IMR-90 (cell line): ENCODE measurements around the gene RGS9. TPM values are rescaled to one million over a fixed set of nuclear protein-coding genes. Genes with fewer than 3 reads are reported as not detected.
A peak's percentile ranks its signal among the peaks of the same experiment; 100 is the strongest.

ENCODE experiments used
- ATAC-seq: fragments of 200-7000 bp; cut with Tn5 transposase; 2 replicates; pipeline ENCODE4 v1.9.1; 2020; ENCODE audit warnings: low read depth, mild to moderate bottlenecking, moderate library complexity
- BruUV-seq: library from RNA; stranded (reverse); fragments of 400-500 nt; replicated peaks from 2 replicates; lab custom pipeline; 2021; lab: Mats Ljungman, UMichigan
- CTCF ChIA-PET: fragments of 300-600 bp; formaldehyde crosslinking; extraction: SDS; loops from one replicate; lab custom pipeline; 2021; ENCODE audit warnings: antibody characterized with exemption; lab: Yijun Ruan, JAX
- POLR2A ChIA-PET: fragments of 300-600 bp; sonication (Branson Sonifier 250); formaldehyde crosslinking; loops from one replicate; lab custom pipeline; 2022; ENCODE audit warnings: antibody characterized with exemption; ENCODE audit not compliant: unreplicated experiment; lab: Charles Lee
- DNase-seq: peaks from one replicate; pipeline ENCODE4 v3.0.0; 2013
- H2AFZ ChIP-seq: replicated peaks from 2 replicates; pipeline ENCODE3; 2013; ENCODE audit warnings: low read length, mild to moderate bottlenecking; ENCODE audit not compliant: poor library complexity
- H2AK5ac ChIP-seq: 2 replicates; pipeline ENCODE4 v1.6.1; 2013; ENCODE audit warnings: low read depth, low read length, inconsistent platforms
- H2AK9ac ChIP-seq: replicated peaks from 2 replicates; pipeline ENCODE3; 2013; ENCODE audit warnings: mild to moderate bottlenecking, low read depth, low read length, moderate library complexity; ENCODE audit not compliant: poor library complexity
- H2BK120ac ChIP-seq: 2 replicates; pipeline ENCODE4 v1.6.1; 2013; ENCODE audit warnings: low read depth, low read length, inconsistent platforms
- H2BK15ac ChIP-seq: 3 replicates; pipeline ENCODE4 v1.6.1; 2013; ENCODE audit warnings: low read depth, low read length, inconsistent platforms
- H2BK20ac ChIP-seq: 2 replicates; pipeline ENCODE4 v1.6.1; 2013; ENCODE audit warnings: low read depth, mild to moderate bottlenecking, inconsistent platforms, low read length, moderate library complexity
- H2BK5ac ChIP-seq: 2 replicates; pipeline ENCODE4 v1.6.1; 2013; ENCODE audit warnings: mild to moderate bottlenecking, low read depth, low read length, inconsistent platforms; ENCODE audit not compliant: poor library complexity, severe bottlenecking
- H3K14ac ChIP-seq: replicated peaks from 2 replicates; pipeline ENCODE4 v1.6.1; 2013; ENCODE audit warnings: low read depth, low read length, inconsistent platforms
- H3K18ac ChIP-seq: 2 replicates; pipeline ENCODE4 v1.6.1; 2013; ENCODE audit warnings: low read depth, low read length, control low read depth
- H3K23ac ChIP-seq: 2 replicates; pipeline ENCODE4 v1.6.1; 2013; ENCODE audit warnings: low read depth, low read length, inconsistent platforms
- H3K27ac ChIP-seq: 2 replicates; pipeline ENCODE4 v1.5.1; 2013; ENCODE audit warnings: mild to moderate bottlenecking, control low read depth, low read length; ENCODE audit not compliant: insufficient read depth
- H3K27me3 ChIP-seq: 2 replicates; pipeline ENCODE4 v1.6.1; 2013; ENCODE audit warnings: low read length; ENCODE audit not compliant: control insufficient read depth, insufficient read depth
- H3K36me3 ChIP-seq: 2 replicates; pipeline ENCODE4 v1.6.1; 2013; ENCODE audit warnings: low read length, mixed read lengths; ENCODE audit not compliant: control insufficient read depth, insufficient read depth
- H3K4ac ChIP-seq: 2 replicates; pipeline ENCODE4 v1.6.1; 2013; ENCODE audit warnings: low read depth, low read length, inconsistent platforms
- H3K4me1 ChIP-seq: 2 replicates; pipeline ENCODE4 v1.6.1; 2013; ENCODE audit warnings: low read length, mixed read lengths; ENCODE audit not compliant: control insufficient read depth, insufficient read depth
- H3K4me2 ChIP-seq: 2 replicates; pipeline ENCODE4 v1.6.1; 2013; ENCODE audit warnings: low read depth, mild to moderate bottlenecking, control low read depth, low read length, moderate library complexity
- H3K4me3 ChIP-seq: 2 replicates; pipeline ENCODE4 v1.5.1; 2013; ENCODE audit warnings: low read depth, mild to moderate bottlenecking, control low read depth, low read length, moderate library complexity; ENCODE audit not compliant: insufficient read depth
- H3K56ac ChIP-seq: 2 replicates; pipeline ENCODE4 v1.6.1; 2013; ENCODE audit warnings: low read length, inconsistent platforms; ENCODE audit not compliant: insufficient read depth; ENCODE audit errors: extremely low read depth
- H3K79me1 ChIP-seq, 2 experiments: 2 replicates each; pipeline ENCODE4 v1.6.1; 2013; ENCODE audit warnings: low read length in 2 of 2, inconsistent platforms in 1 of 2, low read depth in 1 of 2
- H3K9ac ChIP-seq: 2 replicates; pipeline ENCODE4 v1.6.1; 2013; ENCODE audit warnings: low read depth, low read length, control low read depth
- H3K9me1 ChIP-seq: 2 replicates; pipeline ENCODE4 v1.6.1; 2013; ENCODE audit warnings: low read length, inconsistent platforms; ENCODE audit not compliant: insufficient read depth
- H3K9me3 ChIP-seq: 2 replicates; pipeline ENCODE4 v1.6.1; 2013; ENCODE audit warnings: low read length; ENCODE audit not compliant: control insufficient read depth, insufficient read depth
- H4K20me1 ChIP-seq: 2 replicates; pipeline ENCODE4 v1.6.1; 2013; ENCODE audit warnings: low read length, inconsistent platforms; ENCODE audit not compliant: insufficient read depth
- H4K5ac ChIP-seq: 2 replicates; pipeline ENCODE4 v1.6.1; 2013; ENCODE audit warnings: mild to moderate bottlenecking, low read depth, low read length, control low read depth
- H4K8ac ChIP-seq, 2 experiments: 2 replicates each; pipeline ENCODE4 v1.6.1; 2013; ENCODE audit warnings: low read depth in 2 of 2, low read length in 2 of 2, control low read depth in 1 of 2, inconsistent platforms in 1 of 2
- H4K91ac ChIP-seq: 2 replicates; pipeline ENCODE4 v1.6.1; 2013; ENCODE audit warnings: low read depth, low read length, inconsistent platforms; ENCODE audit not compliant: insufficient read depth
- BHLHE40 ChIP-seq: fragments of 150-350 bp; IDR thresholded peaks from 2 replicates; pipeline ENCODE4 v1.6.1; 2016; ENCODE audit warnings: mild to moderate bottlenecking, low read depth, low read length
- CEBPB ChIP-seq: IDR thresholded peaks from 2 replicates; pipeline ENCODE4 v1.6.1; 2012; ENCODE audit warnings: low read depth, low read length, improper control_type of control experiment
- CHD1 ChIP-seq: IDR thresholded peaks from 2 replicates; pipeline ENCODE4 v1.6.1; 2012; ENCODE audit warnings: low read depth, low read length, improper control_type of control experiment
- ELK1 ChIP-seq: fragments of 150-350 bp; IDR thresholded peaks from 2 replicates; pipeline ENCODE4 v1.6.1; 2016; ENCODE audit warnings: low read depth, mild to moderate bottlenecking, low read length, moderate library complexity, borderline replicate concordance
- FOS ChIP-seq: fragments of 150-350 bp; IDR thresholded peaks from 2 replicates; pipeline ENCODE4 v1.6.1; 2016; ENCODE audit warnings: low read depth, low read length
- MAFK ChIP-seq: IDR thresholded peaks from 2 replicates; pipeline ENCODE4 v1.6.1; 2012; ENCODE audit warnings: low read depth, low read length, improper control_type of control experiment
- MAZ ChIP-seq: IDR thresholded peaks from 2 replicates; pipeline ENCODE4 v1.6.1; 2012; ENCODE audit warnings: low read depth, mild to moderate bottlenecking, low read length, improper control_type of control experiment, moderate library complexity, borderline replicate concordance
- MXI1 ChIP-seq: IDR thresholded peaks from 2 replicates; pipeline ENCODE4 v1.6.1; 2012; ENCODE audit warnings: low read depth, mild to moderate bottlenecking, low read length, moderate library complexity, borderline replicate concordance
- NFE2L2 ChIP-seq: fragments of 150-350 bp; IDR thresholded peaks from 2 replicates; pipeline ENCODE4 v1.6.1; 2016; ENCODE audit warnings: low read depth, mild to moderate bottlenecking, low read length
- POLR2A ChIP-seq: IDR thresholded peaks from 2 replicates; pipeline ENCODE4 v1.6.1; 2012; ENCODE audit warnings: mild to moderate bottlenecking, low read depth, low read length
- RAD21 ChIP-seq: IDR thresholded peaks from 2 replicates; pipeline ENCODE4 v1.6.1; 2012; ENCODE audit warnings: low read length, improper control_type of control experiment
- RCOR1 ChIP-seq: IDR thresholded peaks from 2 replicates; pipeline ENCODE4 v1.6.1; 2012; ENCODE audit warnings: mild to moderate bottlenecking, low read length, improper control_type of control experiment; ENCODE audit not compliant: insufficient replicate concordance
- RFX5 ChIP-seq: IDR thresholded peaks from 2 replicates; pipeline ENCODE4 v1.8.0; 2012; ENCODE audit warnings: low read depth, mild to moderate bottlenecking, low read length, moderate library complexity
- SMC3 ChIP-seq: fragments of 150-350 bp; IDR thresholded peaks from 2 replicates; pipeline ENCODE4 v1.6.1; 2016; ENCODE audit warnings: low read depth, mild to moderate bottlenecking, antibody characterized with exemption, low read length, moderate library complexity
- WGBS, 2 experiments: methylation state at CpG; one replicate each; pipeline versions ENCODE4 v1.1.5 to v1.1.7; 2013; ENCODE audit warnings: missing lambda C conversion rate in 2 of 2; ENCODE audit not compliant: insufficient read length in 1 of 2; ENCODE audit errors: extremely low coverage in 2 of 2; 5-methylcytosine and 5-hydroxymethylcytosine counted together
- dilution Hi-C: fragments of 300-500 bp; cut with HindIII; formaldehyde crosslinking; loops from one replicate; pipeline ENCODE4 v1.14.3; 2018; ENCODE audit warnings: low sequenced_read_pairs; ENCODE audit not compliant: unreplicated experiment
- in situ Hi-C: fragments of 300-500 bp; cut with MboI; formaldehyde crosslinking; loops from 3 replicates; pipeline ENCODE4 v1.14.3; 2019; ENCODE audit warnings: low sequenced_read_pairs, inconsistent platforms, mixed read lengths
- intact Hi-C: fragments of 100-400 bp; cut with micrococcal nuclease; formaldehyde crosslinking; loops from 2 replicates; pipeline ENCODE4 v1.10.0; 2022
- polyA plus RNA-seq, 3 experiments: library from polyadenylated mRNA; depleted of rRNA; stranded (reverse); fragments of >200 nt; gene quantifications; 2 replicates each; pipeline ENCODE4 v1.2.3, GENCODE V29; 2012; ENCODE audit warnings: low replicate concordance in 1 of 3
- total RNA-seq: library from RNA; depleted of rRNA; stranded (reverse); fragments of >200 nt; gene quantifications from 2 replicates; pipeline ENCODE4 v1.2.3, GENCODE V29; 2012
- TF ChIP-seq, protein P1 (sequence below): fragments of 150-350 bp; IDR thresholded peaks from 2 replicates; pipeline ENCODE4 v1.6.1; 2017; ENCODE audit warnings: mild to moderate bottlenecking, antibody characterized with exemption, low read length, low read depth
- TF ChIP-seq, protein P2 (sequence below): conservative IDR thresholded peaks from 2 replicates; pipeline ENCODE4 v1.5.1; 2012; ENCODE audit warnings: mild to moderate bottlenecking, low read depth, low read length, improper control_type of control experiment

RGS9 gene
- total and polyA plus RNA-seq, 2 of the 4 experiments (the other 2 are of a cell fraction), result 0.90 to 1.1 TPM

DNA sequence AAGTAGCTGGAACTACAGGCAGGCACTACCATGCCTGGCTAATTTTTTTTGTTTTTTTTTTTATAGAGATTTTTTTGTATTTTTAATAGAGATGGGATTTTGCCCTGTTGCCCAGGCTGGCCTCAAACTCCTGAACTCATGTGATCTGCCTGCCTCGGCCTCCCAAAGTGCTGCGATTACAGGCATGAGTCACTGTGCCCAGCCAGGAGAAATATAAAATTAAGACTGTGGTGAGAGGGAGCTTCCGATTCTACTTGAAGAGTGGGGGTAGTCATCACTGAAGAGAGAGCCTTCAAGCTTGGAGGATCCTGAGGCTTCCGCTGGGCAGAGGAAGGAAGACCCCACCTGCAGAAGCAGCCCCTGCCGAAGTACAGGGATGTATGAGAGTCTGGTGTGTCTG is 34.4 kb upstream of the RGS9 start:
- Histone ChIP-seq H4K91ac (no peak overlapping the region), H3K56ac (no peak overlapping the region), H3K9me1 (peaks cover 6% of the 10 kb centered on the region; the same call in 1 of the 2 replicates), H4K5ac (no peak overlapping the region), H2BK20ac (no peak overlapping the region), H3K36me3 (no peaks in the 10 kb centered on the region), H3K23ac (no peak overlapping the region), H2BK5ac (no peak overlapping the region), H2AFZ (no peak overlapping the region), H3K9ac (no peak overlapping the region), H2BK15ac (no peak overlapping the region), H4K8ac (no peak overlapping the region), H4K20me1 (peaks cover 4% of the 10 kb centered on the region; the same call in 1 of the 2 replicates), H3K27me3 (no peaks in the 10 kb centered on the region), H2AK9ac (no peak overlapping the region), H3K18ac (no peak overlapping the region), H2BK120ac (no peak overlapping the region), H3K79me1 (no peaks in the 10 kb centered on the region), H3K9me3 (no peaks in the 10 kb centered on the region), H3K14ac (no peak overlapping the region; the same call in 1 of the 2 replicates), H3K4me2 (no peak overlapping the region), H3K4me3 (no peak overlapping the region), H3K27ac (no peak overlapping the region), H3K4ac (0 out of 2 replicates have a peak overlapping the region, but pooled peaks have one; percentile 4), H2AK5ac (peak overlapping the region; percentile 13; the same call in 1 of the 2 replicates), H3K4me1 (peaks cover 12% of the 10 kb centered on the region)
- BruUV-seq, result no TSS peak
- dilution Hi-C loops, result no loop called here
- intact Hi-C loops, result no loop called here
- CTCF ChIA-PET, result no interaction called here
- in situ Hi-C loops, result no loop called here
- no peak for ATAC-seq
- TF ChIP-seq RAD21 (no peak), SMC3 (no peak), CEBPB (no peak), MAFK (no peak), ELK1 (no peak), POLR2A (no peak), RFX5 (no peak), RCOR1 (no peak), CHD1 (no peak), FOS (no peak), BHLHE40 (no peak), MXI1 (no peak), NFE2L2 (no peak), MAZ (no peak)
- TF ChIP-seq, protein P1, sequence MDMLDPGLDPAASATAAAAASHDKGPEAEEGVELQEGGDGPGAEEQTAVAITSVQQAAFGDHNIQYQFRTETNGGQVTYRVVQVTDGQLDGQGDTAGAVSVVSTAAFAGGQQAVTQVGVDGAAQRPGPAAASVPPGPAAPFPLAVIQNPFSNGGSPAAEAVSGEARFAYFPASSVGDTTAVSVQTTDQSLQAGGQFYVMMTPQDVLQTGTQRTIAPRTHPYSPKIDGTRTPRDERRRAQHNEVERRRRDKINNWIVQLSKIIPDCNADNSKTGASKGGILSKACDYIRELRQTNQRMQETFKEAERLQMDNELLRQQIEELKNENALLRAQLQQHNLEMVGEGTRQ, result no peak
- TF ChIP-seq, protein P2, sequence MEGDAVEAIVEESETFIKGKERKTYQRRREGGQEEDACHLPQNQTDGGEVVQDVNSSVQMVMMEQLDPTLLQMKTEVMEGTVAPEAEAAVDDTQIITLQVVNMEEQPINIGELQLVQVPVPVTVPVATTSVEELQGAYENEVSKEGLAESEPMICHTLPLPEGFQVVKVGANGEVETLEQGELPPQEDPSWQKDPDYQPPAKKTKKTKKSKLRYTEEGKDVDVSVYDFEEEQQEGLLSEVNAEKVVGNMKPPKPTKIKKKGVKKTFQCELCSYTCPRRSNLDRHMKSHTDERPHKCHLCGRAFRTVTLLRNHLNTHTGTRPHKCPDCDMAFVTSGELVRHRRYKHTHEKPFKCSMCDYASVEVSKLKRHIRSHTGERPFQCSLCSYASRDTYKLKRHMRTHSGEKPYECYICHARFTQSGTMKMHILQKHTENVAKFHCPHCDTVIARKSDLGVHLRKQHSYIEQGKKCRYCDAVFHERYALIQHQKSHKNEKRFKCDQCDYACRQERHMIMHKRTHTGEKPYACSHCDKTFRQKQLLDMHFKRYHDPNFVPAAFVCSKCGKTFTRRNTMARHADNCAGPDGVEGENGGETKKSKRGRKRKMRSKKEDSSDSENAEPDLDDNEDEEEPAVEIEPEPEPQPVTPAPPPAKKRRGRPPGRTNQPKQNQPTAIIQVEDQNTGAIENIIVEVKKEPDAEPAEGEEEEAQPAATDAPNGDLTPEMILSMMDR, result no peak
- POLR2A ChIA-PET, result interaction anchor here (0.5 kb wide), 1 partner anchor 40 kb away, joined by 4 read pairs; no protein-coding TSS in a partner anchor
- no peak for DNase-seq
- WGBS, 2 experiments, result 64% methylated on average over 5 of the region's 5 CpGs; no CpG with 5 or more reads in 1 of the 2 experiments
